Neuron (in vitro differentiated cells): ENCODE measurements around the gene LTB4R2.

Source experiments
- H2AFZ ChIP-seq: one replicate; pipeline ENCODE4 v1.6.1; 2013; ENCODE audit warnings: low read depth, mild to moderate bottlenecking, inconsistent platforms, low read length, moderate library complexity
- H3K27me3 ChIP-seq: one replicate; pipeline ENCODE4 v1.6.1; 2013; ENCODE audit warnings: low read length; ENCODE audit not compliant: insufficient read depth
- H3K36me3 ChIP-seq: one replicate; pipeline ENCODE4 v1.6.1; 2013; ENCODE audit warnings: low read length; ENCODE audit not compliant: insufficient read depth
- H3K4me1 ChIP-seq: one replicate; pipeline ENCODE4 v1.6.1; 2013; ENCODE audit warnings: low read length; ENCODE audit not compliant: insufficient read depth
- H3K4me3 ChIP-seq: 2 replicates; pipeline ENCODE4 v1.5.1; 2013; ENCODE audit warnings: mild to moderate bottlenecking, low read length, moderate library complexity
- H3K9me3 ChIP-seq: one replicate; pipeline ENCODE4 v1.6.1; 2013; ENCODE audit warnings: low read length

The LTB4R2 gene, protein sequence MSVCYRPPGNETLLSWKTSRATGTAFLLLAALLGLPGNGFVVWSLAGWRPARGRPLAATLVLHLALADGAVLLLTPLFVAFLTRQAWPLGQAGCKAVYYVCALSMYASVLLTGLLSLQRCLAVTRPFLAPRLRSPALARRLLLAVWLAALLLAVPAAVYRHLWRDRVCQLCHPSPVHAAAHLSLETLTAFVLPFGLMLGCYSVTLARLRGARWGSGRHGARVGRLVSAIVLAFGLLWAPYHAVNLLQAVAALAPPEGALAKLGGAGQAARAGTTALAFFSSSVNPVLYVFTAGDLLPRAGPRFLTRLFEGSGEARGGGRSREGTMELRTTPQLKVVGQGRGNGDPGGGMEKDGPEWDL

GRCh38 chr14:24309538-24310264 is at the start of gene LTB4R2:
Gene LTB4R2 (plus strand): TSS chr14:24310140. CDS start chr14:24310665, 525 bp downstream.
- no peak within 1 kb of the TSS for H2AFZ ChIP-seq
- H3K9me3 ChIP-seq = no peaks in the 10 kb centered on the region
- H3K27me3 ChIP-seq = no peaks in the 10 kb centered on the region
- peaks cover 39% of the 10 kb centered on the region for H3K36me3 ChIP-seq
- no peaks in the 10 kb centered on the region for H3K4me1 ChIP-seq
- H3K4me3 ChIP-seq = no peak within 1 kb of the TSS

DNA sequence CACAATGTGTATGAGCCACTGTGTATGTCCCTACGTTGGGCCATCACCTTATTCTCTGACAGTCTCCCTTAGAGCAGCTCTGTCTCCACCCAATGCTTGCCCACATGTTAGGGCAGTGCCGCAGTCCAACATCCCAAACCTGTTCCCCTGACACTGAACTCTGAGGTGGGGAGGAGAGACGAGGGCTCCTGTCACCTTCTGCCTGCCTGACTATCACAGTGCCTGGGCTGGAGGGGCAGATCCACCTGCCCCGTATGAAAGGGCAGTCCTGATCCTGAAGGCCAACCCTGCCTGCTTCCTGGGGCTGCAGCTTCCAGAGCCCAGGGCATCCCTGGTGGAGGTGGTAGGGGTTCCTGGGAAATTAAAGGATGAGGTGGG is 49.2 kb upstream of the LTB4R2 start:
- Histone ChIP-seq H3K9me3 (no peaks in the 10 kb centered on the region), H3K27me3 (no peaks in the 10 kb centered on the region), H3K4me1 (no peaks in the 10 kb centered on the region), H2AFZ (no peak overlapping the region), H3K36me3 (no peaks in the 10 kb centered on the region), H3K4me3 (no peak overlapping the region)

- Histone ChIP-seq H3K4me3 (no peak overlapping the region), H3K9me3 (no peaks in the 10 kb centered on the region), H3K4me1 (no peaks in the 10 kb centered on the region), H3K36me3 (peaks cover 3% of the 10 kb centered on the region), H2AFZ (no peak overlapping the region), H3K27me3 (no peaks in the 10 kb centered on the region)
Observed at GRCh38 chr14:24261256-24261968, 48.5 kb upstream of the LTB4R2 start.

- Histone ChIP-seq H3K9me3 (no peaks in the 10 kb centered on the region), H2AFZ (no peak overlapping the region), H3K4me1 (no peaks in the 10 kb centered on the region), H3K27me3 (no peaks in the 10 kb centered on the region), H3K36me3 (peaks cover 7% of the 10 kb centered on the region), H3K4me3 (no peak overlapping the region)
Observed at GRCh38 chr14:24261969-24262327, 48.0 kb upstream of the LTB4R2 start.

DNA sequence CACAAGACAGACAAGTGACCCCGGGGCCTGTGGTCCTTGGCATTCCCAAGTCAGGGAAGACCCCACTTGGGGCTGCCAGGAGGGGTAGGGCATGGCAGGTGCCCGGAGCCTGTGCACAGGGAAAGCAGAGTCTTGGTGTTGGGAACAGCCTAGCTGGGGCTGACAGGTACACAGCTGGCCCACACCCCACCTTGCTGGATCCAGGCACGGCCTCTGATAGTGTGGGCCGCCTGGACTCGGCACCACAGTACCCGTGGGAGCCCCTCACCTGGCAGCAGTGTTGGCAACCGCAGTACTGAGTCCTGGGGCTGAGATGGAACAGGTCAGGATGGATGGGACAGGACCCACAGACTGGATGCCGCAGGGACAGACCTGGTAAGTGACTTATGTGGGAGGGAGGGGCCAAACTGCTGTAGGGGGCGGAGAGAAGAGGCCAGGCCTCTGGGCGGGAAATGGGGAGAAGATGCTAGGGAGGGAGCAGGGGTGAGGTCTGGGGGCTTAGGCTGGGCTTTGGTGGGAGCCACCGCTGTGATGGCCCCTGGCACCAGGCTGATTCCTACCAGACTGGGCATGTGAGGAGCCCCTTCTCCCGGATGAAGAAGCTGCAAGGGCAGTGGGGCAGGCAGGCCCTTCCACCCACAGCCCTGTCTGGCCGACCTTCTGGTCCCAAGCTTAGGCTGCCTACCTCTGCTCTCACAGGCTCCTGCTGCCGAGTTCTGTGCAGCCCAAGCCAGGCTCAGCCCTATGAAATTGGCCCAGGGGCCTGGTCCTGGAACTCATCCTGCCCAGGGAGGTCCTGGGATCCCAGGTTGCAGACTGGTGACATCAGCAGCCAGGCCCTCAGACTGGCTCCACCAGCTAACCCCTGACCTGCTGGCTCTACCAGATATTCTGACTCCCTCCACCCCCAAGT is 46.9 kb upstream of the LTB4R2 start, which contains the start of gene TGM1:
TGM1 (minus strand) TSS at position 357 of the 913 bp plus-strand sequence. CDS start 825 bp downstream, outside the sequence.
- H3K4me3 ChIP-seq = no peak within 1 kb of the TSS
- H2AFZ ChIP-seq = no peak within 1 kb of the TSS
- no peaks in the 10 kb centered on the region for H3K9me3 ChIP-seq
- peaks cover 11% of the 10 kb centered on the region for H3K36me3 ChIP-seq
- no peaks in the 10 kb centered on the region for H3K4me1 ChIP-seq
- H3K27me3 ChIP-seq = no peaks in the 10 kb centered on the region

GRCh38 chr14:24263848-24264247 is 46.1 kb upstream of the LTB4R2 start:
- Histone ChIP-seq H3K9me3 (no peaks in the 10 kb centered on the region), H3K4me3 (no peak overlapping the region), H3K36me3 (peaks cover 11% of the 10 kb centered on the region), H2AFZ (no peak overlapping the region), H3K27me3 (no peaks in the 10 kb centered on the region), H3K4me1 (no peaks in the 10 kb centered on the region)

GRCh38 chr14:24264298-24264697 is 45.6 kb upstream of the LTB4R2 start:
- Histone ChIP-seq H3K4me1 (no peaks in the 10 kb centered on the region), H3K27me3 (no peaks in the 10 kb centered on the region), H3K36me3 (peaks cover 11% of the 10 kb centered on the region), H3K4me3 (no peak overlapping the region), H2AFZ (no peak overlapping the region), H3K9me3 (no peaks in the 10 kb centered on the region)

- Histone ChIP-seq H3K4me3 (no peak overlapping the region), H3K36me3 (peaks cover 11% of the 10 kb centered on the region), H3K27me3 (no peaks in the 10 kb centered on the region)
Observed at GRCh38 chr14:24266344-24267244, 43.3 kb upstream of the LTB4R2 start.

GRCh38 chr14:24267516-24267915 is 42.4 kb upstream of the LTB4R2 start:
- H3K4me3 ChIP-seq = no peak overlapping the region
- H3K27me3 ChIP-seq = no peaks in the 10 kb centered on the region
- no peaks in the 10 kb centered on the region for H3K9me3 ChIP-seq
- H2AFZ ChIP-seq = no peak overlapping the region
- H3K4me1 ChIP-seq = peaks cover 9% of the 10 kb centered on the region
- peaks cover 11% of the 10 kb centered on the region for H3K36me3 ChIP-seq

More at GRCh38 chr14:24266344-24267244, 43.3 kb upstream of the LTB4R2 start:
- Histone ChIP-seq H2AFZ (no peak overlapping the region), H3K4me1 (peaks cover 3% of the 10 kb centered on the region), H3K9me3 (no peaks in the 10 kb centered on the region)

GRCh38 chr14:24268225-24268624 is 41.7 kb upstream of the LTB4R2 start:
- H3K36me3 ChIP-seq = peaks cover 11% of the 10 kb centered on the region
- H3K27me3 ChIP-seq = no peaks in the 10 kb centered on the region
- no peaks in the 10 kb centered on the region for H3K9me3 ChIP-seq
- H3K4me3 ChIP-seq = no peak overlapping the region
- H2AFZ ChIP-seq = no peak overlapping the region
- H3K4me1 ChIP-seq = peaks cover 9% of the 10 kb centered on the region

DNA sequence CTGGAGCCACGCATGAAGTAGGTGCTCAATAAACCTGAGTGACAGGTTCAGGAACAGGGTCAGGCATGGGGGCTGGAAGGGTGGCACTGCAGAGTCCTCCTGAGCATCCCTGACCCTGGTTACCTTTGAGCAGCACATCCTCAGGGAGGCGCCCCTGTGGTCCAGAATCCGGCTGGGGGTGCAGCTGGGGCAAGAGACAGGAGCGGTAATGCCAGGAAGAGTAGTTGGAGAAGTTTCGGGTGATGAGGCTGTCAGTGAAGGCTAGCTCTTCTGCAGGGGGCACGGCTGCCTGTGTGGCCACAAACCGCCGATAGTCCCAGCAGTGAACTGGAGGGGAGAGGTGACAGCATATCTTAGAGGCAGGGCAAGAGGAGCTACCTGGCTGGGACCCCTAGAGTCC is 40.6 kb upstream of the LTB4R2 start:
- H3K27me3 ChIP-seq = no peaks in the 10 kb centered on the region
- H3K4me3 ChIP-seq = no peak overlapping the region
- peaks cover 9% of the 10 kb centered on the region for H3K4me1 ChIP-seq
- no peaks in the 10 kb centered on the region for H3K9me3 ChIP-seq
- no peak overlapping the region for H2AFZ ChIP-seq
- peaks cover 11% of the 10 kb centered on the region for H3K36me3 ChIP-seq
